Upper lobe of right lung (tissue), 1 donor: ENCODE measurements around the gene RBMX. TPM values are rescaled to one million over a fixed set of nuclear protein-coding genes. Genes with fewer than 3 reads are reported as not detected.
A peak's percentile ranks its signal among the peaks of the same experiment; 100 is the strongest.
"Not testable (repeated sequence)": the region's sequence is repeated elsewhere in the genome, so short reads cannot be mapped to it uniquely, and the experiment has no call there.

Experiments used
- ATAC-seq: fragments of 200-7000 bp; cut with Tn5 transposase; one replicate; pipeline ENCODE4 v1.9.1; 2020; ENCODE audit warnings: mild to moderate bottlenecking, moderate library complexity
- DNase-seq: peaks from one replicate; pipeline ENCODE4 v3.0.0-alpha.2; 2020
- H3K27ac ChIP-seq: fragments of 200-600 bp; one replicate; pipeline ENCODE4 v1.8.0; 2022
- H3K27me3 ChIP-seq: fragments of 200-600 bp; one replicate; pipeline ENCODE4 v1.8.0; 2022; ENCODE audit warnings: mild to moderate bottlenecking
- H3K36me3 ChIP-seq: fragments of 200-600 bp; one replicate; pipeline ENCODE4 v1.8.0; 2022
- H3K4me1 ChIP-seq: fragments of 200-600 bp; one replicate; pipeline ENCODE4 v1.8.0; 2022
- H3K4me3 ChIP-seq: fragments of 200-600 bp; one replicate; pipeline ENCODE4 v1.8.0; 2022; ENCODE audit warnings: mild to moderate bottlenecking
- H3K9me3 ChIP-seq: fragments of 200-600 bp; one replicate; pipeline ENCODE4 v1.8.0; 2022
- CTCF ChIP-seq: fragments of 200-600 bp; IDR thresholded peaks from one replicate; pipeline ENCODE4 v1.8.0; 2022; ENCODE audit warnings: antibody characterized with exemption
- intact Hi-C: fragments of 100-400 bp; cut with DNase I; formaldehyde crosslinking; loops from one replicate; pipeline ENCODE4 v1.11.0; 2022
- total RNA-seq: library from RNA; stranded (reverse); fragmentation: NEBNext Ultra II Directional; extraction: Animal tissue kit (Norgen Biotek cat#: 25700); gene quantifications from one replicate; pipeline ENCODE4 v1.2.1, GENCODE V29; 2021
- donor health status: DM: no; HTN: yes; CAD: no; lungs with severe emphysema.

The RBMX gene
- total RNA-seq, 1 donor from 2014 or later, result 114 TPM

GRCh38 chrX:136880003-136880451 is 498 bp downstream of the RBMX start:
- ATAC-seq, result peak; percentile 46
- H3K36me3 ChIP-seq, result peaks cover 33% of the 10 kb centered on the region
- peak overlapping the region; percentile 70 for H3K4me3 ChIP-seq
- no peaks in the 10 kb centered on the region for H3K9me3 ChIP-seq
- peak overlapping the region; percentile 95 for H3K27ac ChIP-seq
- no peak for TF ChIP-seq CTCF
- H3K27me3 ChIP-seq, result no peaks in the 10 kb centered on the region
- peak; percentile 65 for DNase-seq
- intact Hi-C loops, result no loop called here
- H3K4me1 ChIP-seq, result peaks cover 4% of the 10 kb centered on the region

- DNase-seq, result no peak
- peak overlapping the region; percentile 70 for H3K4me3 ChIP-seq
- ATAC-seq, result no peak
- TF ChIP-seq CTCF, result no peak
- peaks cover 4% of the 10 kb centered on the region for H3K4me1 ChIP-seq
- intact Hi-C loops, result no loop called here
- H3K27ac ChIP-seq, result peak overlapping the region; percentile 95
- H3K36me3 ChIP-seq, result peaks cover 42% of the 10 kb centered on the region
- H3K27me3 ChIP-seq, result no peaks in the 10 kb centered on the region
- H3K9me3 ChIP-seq, result no peaks in the 10 kb centered on the region
Observed at GRCh38 chrX:136879001-136879687, 1.4 kb downstream of the RBMX start.

- Histone ChIP-seq H3K27me3 (no peaks in the 10 kb centered on the region), H3K36me3 (peaks cover 49% of the 10 kb centered on the region), H3K4me1 (peaks cover 4% of the 10 kb centered on the region), H3K4me3 (peak overlapping the region; percentile 70), H3K9me3 (no peaks in the 10 kb centered on the region), H3K27ac (no peak overlapping the region)
- ATAC-seq (no peak), DNase-seq (no peak)
- intact Hi-C loops, result no loop called here
- no peak for TF ChIP-seq CTCF
Observed at GRCh38 chrX:136878423-136878822, 2.1 kb downstream of the RBMX start.

GRCh38 chrX:136874114-136874513 is 6.4 kb downstream of the RBMX start:
- H3K27ac ChIP-seq, H3K27me3 ChIP-seq, H3K4me1 ChIP-seq, intact Hi-C loops, H3K4me3 ChIP-seq, H3K9me3 ChIP-seq, ATAC-seq, DNase-seq: not testable (repeated sequence)
- peaks cover 92% of the 10 kb centered on the region for H3K36me3 ChIP-seq

- peaks cover 99% of the 10 kb centered on the region for H3K36me3 ChIP-seq
Observed at GRCh38 chrX:136873210-136873609, 7.3 kb downstream of the RBMX start.

GRCh38 chrX:136872091-136872700 is 8.3 kb downstream of the RBMX start:
- no peaks in the 10 kb centered on the region for H3K27me3 ChIP-seq
- H3K9me3 ChIP-seq, result no peaks in the 10 kb centered on the region
- H3K36me3 ChIP-seq, result peaks cover 89% of the 10 kb centered on the region
- no peak overlapping the region for H3K4me3 ChIP-seq
- no peak overlapping the region for H3K27ac ChIP-seq
- DNase-seq (no peak), ATAC-seq (no peak)
- no peak for TF ChIP-seq CTCF
- intact Hi-C loops, result no loop called here
- peaks cover 5% of the 10 kb centered on the region for H3K4me1 ChIP-seq

More at GRCh38 chrX:136873210-136873609, 7.3 kb downstream of the RBMX start:
- H3K4me3 ChIP-seq, H3K27me3 ChIP-seq, DNase-seq, intact Hi-C loops, H3K9me3 ChIP-seq, H3K4me1 ChIP-seq, ATAC-seq, H3K27ac ChIP-seq: not testable (repeated sequence)
